GM23338 (cell line): Measurements from ENCODE around the gene ENTPD1. TPM values are rescaled to one million over a fixed set of nuclear protein-coding genes. Genes with fewer than 3 reads are reported as not detected.

Experiments
- ATAC-seq: fragments of 200-7000 bp; cut with Tn5 transposase; 3 replicates; pipeline ENCODE4 v1.9.1; 2020
- DNase-seq: peaks from one replicate; pipeline ENCODE4 v3.0.0-alpha.2; 2015; ENCODE audit warnings: low spot score
- H2AFZ ChIP-seq: fragments of 200-600 bp; sonication (generic); 2 replicates; pipeline ENCODE4 v1.8.0; 2016; ENCODE audit warnings: antibody characterized with exemption, mild to moderate bottlenecking, moderate library complexity
- H3F3A ChIP-seq: fragments of 200-600 bp; sonication (generic); replicated peaks from 2 replicates; pipeline ENCODE4 v1.8.0; 2017; ENCODE audit warnings: antibody characterized with exemption, mixed run types, low read depth
- H3K27ac ChIP-seq: fragments of 200-600 bp; sonication (generic); 2 replicates; pipeline ENCODE4 v1.6.1; 2016; ENCODE audit warnings: low read depth
- H3K27me3 ChIP-seq: fragments of 200-600 bp; sonication (generic); 2 replicates; pipeline ENCODE4 v1.8.0; 2016; ENCODE audit warnings: mild to moderate bottlenecking, mixed run types, moderate library complexity; ENCODE audit not compliant: insufficient read depth
- H3K36me3 ChIP-seq: fragments of 200-600 bp; sonication (generic); 2 replicates; pipeline ENCODE4 v1.8.0; 2016; ENCODE audit warnings: mild to moderate bottlenecking; ENCODE audit not compliant: insufficient read depth
- H3K4me1 ChIP-seq: fragments of 200-600 bp; sonication (generic); 2 replicates; pipeline ENCODE4 v1.8.0; 2016; ENCODE audit warnings: mild to moderate bottlenecking, moderate library complexity; ENCODE audit not compliant: insufficient read depth
- H3K4me2 ChIP-seq: fragments of 200-600 bp; sonication (generic); 2 replicates; pipeline ENCODE4 v1.7.1; 2017; ENCODE audit warnings: mixed run types
- H3K4me3 ChIP-seq: fragments of 200-600 bp; sonication (generic); 2 replicates; pipeline ENCODE4 v1.6.1; 2016; ENCODE audit warnings: mixed run types
- H3K79me2 ChIP-seq: fragments of 200-600 bp; sonication (generic); replicated peaks from 2 replicates; pipeline ENCODE4 v1.8.0; 2017; ENCODE audit warnings: mild to moderate bottlenecking; ENCODE audit not compliant: insufficient read depth
- H3K9me2 ChIP-seq: fragments of 200-600 bp; sonication (generic); 2 replicates; pipeline ENCODE4 v1.8.0; 2017; ENCODE audit not compliant: insufficient read depth
- H4K20me1 ChIP-seq: fragments of 200-600 bp; sonication (generic); replicated peaks from 2 replicates; pipeline ENCODE4 v1.8.0; 2017; ENCODE audit warnings: mild to moderate bottlenecking; ENCODE audit not compliant: insufficient read depth
- H3K27ac Mint-ChIP-seq: 2 replicates; pipeline ENCODE4 v1.8.0; 2020; ENCODE audit warnings: inconsistent platforms, mild to moderate bottlenecking, moderate library complexity, mixed read lengths
- H3K27me3 Mint-ChIP-seq: 3 replicates; pipeline ENCODE4 v1.8.0; 2022; ENCODE audit warnings: low read depth, mild to moderate bottlenecking, moderate library complexity, mixed read lengths, inconsistent platforms; ENCODE audit not compliant: insufficient read depth, poor library complexity
- H3K36me3 Mint-ChIP-seq: 3 replicates; pipeline ENCODE4 v1.8.0; 2021; ENCODE audit warnings: low read depth, mild to moderate bottlenecking, inconsistent platforms, moderate library complexity, mixed read lengths
- H3K4me1 Mint-ChIP-seq: 3 replicates; pipeline ENCODE4 v1.8.0; 2020; ENCODE audit warnings: mild to moderate bottlenecking, inconsistent platforms, mixed read lengths
- H3K4me3 Mint-ChIP-seq: 3 replicates; pipeline ENCODE4 v1.8.0; 2021; ENCODE audit warnings: moderate library complexity, mild to moderate bottlenecking, inconsistent platforms, mixed read lengths
- H3K9me3 Mint-ChIP-seq: 3 replicates; pipeline ENCODE4 v1.8.0; 2020; ENCODE audit warnings: moderate library complexity, mild to moderate bottlenecking, inconsistent platforms, mixed read lengths
- CREB1 ChIP-seq: fragments of 250-450 bp; sonication (Bioruptor Pico); IDR thresholded peaks from 2 replicates; pipeline ENCODE4 v1.5.0; 2020; ENCODE audit warnings: low read depth, mild to moderate bottlenecking, moderate library complexity
- EZH2 ChIP-seq: fragments of 200-600 bp; sonication (generic); IDR thresholded peaks from one replicate; pipeline ENCODE4 v1.8.0; 2017; ENCODE audit warnings: antibody characterized with exemption, mild to moderate bottlenecking, low read depth; ENCODE audit not compliant: unreplicated experiment
- EZH2phosphoT487 ChIP-seq: fragments of 200-600 bp; sonication (generic); IDR thresholded peaks from one replicate; pipeline ENCODE4 v1.8.1; 2018; ENCODE audit warnings: antibody characterized with exemption; ENCODE audit not compliant: unreplicated experiment
- JUNB ChIP-seq: IDR thresholded peaks from one replicate; pipeline ENCODE4 v1.6.1; 2016; ENCODE audit warnings: antibody characterized with exemption; ENCODE audit not compliant: unreplicated experiment
- NANOG ChIP-seq: IDR thresholded peaks from 2 replicates; pipeline ENCODE4 v1.6.1; 2016; ENCODE audit warnings: antibody characterized with exemption, borderline replicate concordance
- POLR2AphosphoS5 ChIP-seq: IDR thresholded peaks from 2 replicates; pipeline ENCODE4 v1.6.1; 2016; ENCODE audit warnings: antibody characterized with exemption, low read depth
- STAT1 ChIP-seq: IDR thresholded peaks from one replicate; pipeline ENCODE4 v1.6.1; 2016; ENCODE audit warnings: antibody characterized with exemption; ENCODE audit not compliant: unreplicated experiment
- ZNF114 ChIP-seq: fragments of 250-450 bp; sonication (Bioruptor Pico); IDR thresholded peaks from 2 replicates; pipeline ENCODE4 v1.5.0; 2020; ENCODE audit warnings: mild to moderate bottlenecking, moderate library complexity
- ZNF331 ChIP-seq: fragments of 250-450 bp; sonication (Bioruptor Pico); IDR thresholded peaks from 2 replicates; pipeline ENCODE4 v1.5.0; 2020; ENCODE audit warnings: low read depth, mild to moderate bottlenecking, moderate library complexity
- ZNF462 ChIP-seq: fragments of 250-450 bp; sonication (Bioruptor Pico); IDR thresholded peaks from 2 replicates; pipeline ENCODE4 v1.5.0; 2020; ENCODE audit warnings: mild to moderate bottlenecking, moderate library complexity
- polyA plus RNA-seq: library from polyadenylated mRNA; unstranded; fragments of >200 nt; fragmentation: Nextera tagmentation; extraction: Ambion mirVana; gene quantifications from 2 replicates; pipeline ENCODE4 v1.2.1, GENCODE V29; 2016
- total RNA-seq: library from RNA; depleted of rRNA; stranded (reverse); fragments of >200 nt; shearing (Covaris generic); gene quantifications from 2 replicates; pipeline ENCODE4 v1.2.3, GENCODE V29; 2014
- TF ChIP-seq, protein P1 (sequence below), 2 experiments: fragments of 200-600 bp in 1 of 2; sonication (generic) in 1 of 2; conservative IDR thresholded peaks; 2 replicates each; pipeline versions ENCODE4 v1.5.1 to v1.6.1; 2016 to 2017; ENCODE audit warnings: antibody characterized with exemption in 2 of 2, low read depth in 2 of 2, mild to moderate bottlenecking in 2 of 2, moderate library complexity in 1 of 2
- TF ChIP-seq, protein P2 (sequence below): IDR thresholded peaks from 2 replicates; pipeline ENCODE4 v1.6.1; 2016; ENCODE audit warnings: antibody characterized with exemption
- TF ChIP-seq, protein P3 (sequence below): IDR thresholded peaks from one replicate; pipeline ENCODE4 v1.6.1; 2018; ENCODE audit warnings: antibody characterized with exemption; ENCODE audit not compliant: unreplicated experiment

Gene ENTPD1
- total and polyA plus RNA-seq, 2 experiments from 2014 or later, result 2.3 to 3.6 TPM

DNA sequence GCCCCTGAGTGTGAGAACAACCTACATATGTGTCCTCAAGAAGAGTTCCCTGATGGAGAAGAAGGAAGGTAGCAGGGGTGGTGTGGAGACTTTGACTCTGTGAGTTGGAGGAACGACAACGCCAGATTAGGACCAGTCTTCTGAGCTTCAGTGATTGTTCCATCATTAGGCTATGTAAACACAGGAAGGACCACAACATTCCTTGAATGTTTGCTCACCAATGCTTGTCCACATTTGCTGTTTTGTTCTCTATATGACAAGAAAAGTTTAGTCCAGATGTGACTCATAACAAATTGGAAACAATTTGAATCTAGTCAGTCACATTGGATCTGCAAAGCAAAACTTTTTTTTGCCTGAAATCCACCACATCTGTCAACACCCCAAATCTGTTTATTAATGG is 62.7 kb downstream of the ENTPD1 start:
- Histone ChIP-seq H3K4me2 (no peak overlapping the region), H2AFZ (no peak overlapping the region), H3K27me3 (no peaks in the 10 kb centered on the region), H3K4me1 (peaks cover 4% of the 10 kb centered on the region; the same call in 1 of the 2 replicates), H3K4me3 (no peak overlapping the region), H3K9me2 (peaks cover 22% of the 10 kb centered on the region), H3F3A (no peaks in the 10 kb centered on the region), H3K36me3 (no peaks in the 10 kb centered on the region; the same call in 1 of the 2 replicates), H4K20me1 (no peaks in the 10 kb centered on the region), H3K79me2 (no peaks in the 10 kb centered on the region), H3K27ac (no peak overlapping the region)
- Mint-ChIP-seq H3K4me3 (no peak overlapping the region), H3K4me1 (no peaks in the 10 kb centered on the region; the same call in 2 of the 3 replicates), H3K27ac (no peak overlapping the region), H3K27me3 (no peaks in the 10 kb centered on the region), H3K9me3 (no peaks in the 10 kb centered on the region), H3K36me3 (peaks cover 2% of the 10 kb centered on the region; the same call in 2 of the 3 replicates)
- no peak for TF ChIP-seq ZNF462 (CRISPR knock-in tag)
- no peak for TF ChIP-seq CREB1 (CRISPR knock-in tag)
- TF ChIP-seq, protein P1, sequence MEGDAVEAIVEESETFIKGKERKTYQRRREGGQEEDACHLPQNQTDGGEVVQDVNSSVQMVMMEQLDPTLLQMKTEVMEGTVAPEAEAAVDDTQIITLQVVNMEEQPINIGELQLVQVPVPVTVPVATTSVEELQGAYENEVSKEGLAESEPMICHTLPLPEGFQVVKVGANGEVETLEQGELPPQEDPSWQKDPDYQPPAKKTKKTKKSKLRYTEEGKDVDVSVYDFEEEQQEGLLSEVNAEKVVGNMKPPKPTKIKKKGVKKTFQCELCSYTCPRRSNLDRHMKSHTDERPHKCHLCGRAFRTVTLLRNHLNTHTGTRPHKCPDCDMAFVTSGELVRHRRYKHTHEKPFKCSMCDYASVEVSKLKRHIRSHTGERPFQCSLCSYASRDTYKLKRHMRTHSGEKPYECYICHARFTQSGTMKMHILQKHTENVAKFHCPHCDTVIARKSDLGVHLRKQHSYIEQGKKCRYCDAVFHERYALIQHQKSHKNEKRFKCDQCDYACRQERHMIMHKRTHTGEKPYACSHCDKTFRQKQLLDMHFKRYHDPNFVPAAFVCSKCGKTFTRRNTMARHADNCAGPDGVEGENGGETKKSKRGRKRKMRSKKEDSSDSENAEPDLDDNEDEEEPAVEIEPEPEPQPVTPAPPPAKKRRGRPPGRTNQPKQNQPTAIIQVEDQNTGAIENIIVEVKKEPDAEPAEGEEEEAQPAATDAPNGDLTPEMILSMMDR (conservative IDR thresholded peaks at IDR 0.05; ENCODE audit: low read depth in 2 of 2), result no peak
- TF ChIP-seq JUNB, result no peak
- TF ChIP-seq, protein P2, sequence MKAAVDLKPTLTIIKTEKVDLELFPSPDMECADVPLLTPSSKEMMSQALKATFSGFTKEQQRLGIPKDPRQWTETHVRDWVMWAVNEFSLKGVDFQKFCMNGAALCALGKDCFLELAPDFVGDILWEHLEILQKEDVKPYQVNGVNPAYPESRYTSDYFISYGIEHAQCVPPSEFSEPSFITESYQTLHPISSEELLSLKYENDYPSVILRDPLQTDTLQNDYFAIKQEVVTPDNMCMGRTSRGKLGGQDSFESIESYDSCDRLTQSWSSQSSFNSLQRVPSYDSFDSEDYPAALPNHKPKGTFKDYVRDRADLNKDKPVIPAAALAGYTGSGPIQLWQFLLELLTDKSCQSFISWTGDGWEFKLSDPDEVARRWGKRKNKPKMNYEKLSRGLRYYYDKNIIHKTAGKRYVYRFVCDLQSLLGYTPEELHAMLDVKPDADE, result no peak
- TF ChIP-seq ZNF331 (CRISPR knock-in tag), result no peak
- no peak for TF ChIP-seq EZH2
- TF ChIP-seq STAT1, result no peak
- no peak for TF ChIP-seq EZH2phosphoT487
- no peak for TF ChIP-seq NANOG
- TF ChIP-seq ZNF114 (CRISPR knock-in tag), result no peak
- TF ChIP-seq, protein P3, sequence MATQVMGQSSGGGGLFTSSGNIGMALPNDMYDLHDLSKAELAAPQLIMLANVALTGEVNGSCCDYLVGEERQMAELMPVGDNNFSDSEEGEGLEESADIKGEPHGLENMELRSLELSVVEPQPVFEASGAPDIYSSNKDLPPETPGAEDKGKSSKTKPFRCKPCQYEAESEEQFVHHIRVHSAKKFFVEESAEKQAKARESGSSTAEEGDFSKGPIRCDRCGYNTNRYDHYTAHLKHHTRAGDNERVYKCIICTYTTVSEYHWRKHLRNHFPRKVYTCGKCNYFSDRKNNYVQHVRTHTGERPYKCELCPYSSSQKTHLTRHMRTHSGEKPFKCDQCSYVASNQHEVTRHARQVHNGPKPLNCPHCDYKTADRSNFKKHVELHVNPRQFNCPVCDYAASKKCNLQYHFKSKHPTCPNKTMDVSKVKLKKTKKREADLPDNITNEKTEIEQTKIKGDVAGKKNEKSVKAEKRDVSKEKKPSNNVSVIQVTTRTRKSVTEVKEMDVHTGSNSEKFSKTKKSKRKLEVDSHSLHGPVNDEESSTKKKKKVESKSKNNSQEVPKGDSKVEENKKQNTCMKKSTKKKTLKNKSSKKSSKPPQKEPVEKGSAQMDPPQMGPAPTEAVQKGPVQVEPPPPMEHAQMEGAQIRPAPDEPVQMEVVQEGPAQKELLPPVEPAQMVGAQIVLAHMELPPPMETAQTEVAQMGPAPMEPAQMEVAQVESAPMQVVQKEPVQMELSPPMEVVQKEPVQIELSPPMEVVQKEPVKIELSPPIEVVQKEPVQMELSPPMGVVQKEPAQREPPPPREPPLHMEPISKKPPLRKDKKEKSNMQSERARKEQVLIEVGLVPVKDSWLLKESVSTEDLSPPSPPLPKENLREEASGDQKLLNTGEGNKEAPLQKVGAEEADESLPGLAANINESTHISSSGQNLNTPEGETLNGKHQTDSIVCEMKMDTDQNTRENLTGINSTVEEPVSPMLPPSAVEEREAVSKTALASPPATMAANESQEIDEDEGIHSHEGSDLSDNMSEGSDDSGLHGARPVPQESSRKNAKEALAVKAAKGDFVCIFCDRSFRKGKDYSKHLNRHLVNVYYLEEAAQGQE, result no peak
- TF ChIP-seq POLR2AphosphoS5, result no peak
- ATAC-seq (no peak), DNase-seq (no peak)
